ENCODE measurements around the gene PTMS.
"Not testable (repeated sequence)": the region's sequence is repeated elsewhere in the genome, so short reads cannot be mapped to it uniquely, and the experiment has no call there.

The PTMS gene, protein sequence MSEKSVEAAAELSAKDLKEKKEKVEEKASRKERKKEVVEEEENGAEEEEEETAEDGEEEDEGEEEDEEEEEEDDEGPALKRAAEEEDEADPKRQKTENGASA

GRCh38 chr12:6765634-6766581 is at the start of gene PTMS:
Gene PTMS (plus strand): TSS chr12:6766363. CDS start chr12:6766706, 343 bp downstream.
- peak; percentile 47 for DNase-seq (ENCODE audit: low spot score)

DNA sequence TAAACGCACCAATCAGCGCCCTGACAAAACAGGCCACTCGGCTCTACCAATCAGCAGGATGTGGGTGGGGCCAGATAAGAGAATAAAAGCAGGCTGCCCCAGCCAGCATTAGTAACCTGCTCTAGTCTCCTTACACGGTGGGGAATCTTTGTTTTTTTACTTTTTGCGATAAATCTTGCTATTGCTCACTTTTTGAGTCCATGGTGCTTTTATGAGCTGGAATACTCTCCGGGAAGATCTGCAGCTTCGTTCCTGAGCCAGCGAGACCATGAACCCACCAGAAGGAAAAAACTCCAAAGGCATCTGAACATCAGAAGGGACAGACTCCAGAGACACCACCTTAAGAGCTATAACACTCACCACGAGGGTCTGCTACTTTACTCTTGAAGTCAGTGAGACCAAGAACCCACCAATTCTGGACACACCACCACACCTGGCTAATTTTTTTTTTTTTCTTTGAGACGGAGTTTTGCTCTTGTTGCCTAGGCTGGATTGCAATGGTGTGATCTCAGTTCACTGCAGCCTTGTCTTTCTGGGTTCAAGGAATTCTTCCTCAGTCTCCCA is 49.2 kb upstream of the PTMS start:
- no peak for DNase-seq (ENCODE audit: low spot score)

GRCh38 chr12:6722863-6723262 is 43.3 kb upstream of the PTMS start:
- no peak for DNase-seq (ENCODE audit: low spot score)

DNA sequence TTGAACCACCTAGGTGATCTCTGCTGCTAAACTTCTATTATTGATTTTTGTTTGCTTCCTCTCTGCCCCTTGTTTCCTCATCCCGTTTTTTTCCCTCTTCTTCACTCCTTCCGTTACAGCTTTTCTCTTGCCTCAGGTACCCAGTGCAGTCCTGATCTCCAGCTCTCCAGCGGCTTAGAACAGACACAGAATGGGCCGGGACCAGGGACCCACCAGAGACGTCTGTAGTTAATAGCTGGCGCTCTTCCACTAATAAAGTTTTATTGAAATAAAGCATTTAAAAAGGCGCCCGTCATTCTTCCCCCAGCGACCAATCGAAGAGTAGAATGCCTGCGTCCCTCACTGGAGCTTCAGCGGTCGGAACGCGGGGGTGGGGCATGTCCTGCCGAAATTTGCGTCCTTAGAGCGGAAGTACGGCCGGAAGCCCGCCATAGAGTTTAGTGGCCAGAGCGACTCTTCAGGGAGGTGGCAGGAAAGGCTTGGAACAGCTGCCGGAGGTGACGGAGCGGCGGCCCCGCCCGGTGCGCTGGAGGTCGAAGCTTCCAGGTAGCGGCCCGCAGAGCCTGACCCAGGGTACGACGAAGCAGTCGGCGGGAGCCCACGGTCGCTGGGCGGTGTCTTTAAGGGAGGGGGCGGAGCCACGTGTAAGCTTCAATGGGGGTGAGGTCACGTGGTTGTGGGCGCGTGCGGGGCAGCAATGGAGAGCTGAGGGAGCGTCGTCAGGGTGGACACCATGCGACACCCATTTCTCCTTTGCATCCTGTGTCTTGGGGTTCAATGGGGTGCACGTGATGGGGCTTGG is 42.4 kb upstream of the PTMS start, which contains the start of gene COPS7A:
Gene COPS7A (plus strand): TSS at position 440 of the 802 bp plus-strand sequence. CDS start 611 bp downstream, outside the sequence.
- peak; percentile 96 for DNase-seq (ENCODE audit: low spot score)

DNA sequence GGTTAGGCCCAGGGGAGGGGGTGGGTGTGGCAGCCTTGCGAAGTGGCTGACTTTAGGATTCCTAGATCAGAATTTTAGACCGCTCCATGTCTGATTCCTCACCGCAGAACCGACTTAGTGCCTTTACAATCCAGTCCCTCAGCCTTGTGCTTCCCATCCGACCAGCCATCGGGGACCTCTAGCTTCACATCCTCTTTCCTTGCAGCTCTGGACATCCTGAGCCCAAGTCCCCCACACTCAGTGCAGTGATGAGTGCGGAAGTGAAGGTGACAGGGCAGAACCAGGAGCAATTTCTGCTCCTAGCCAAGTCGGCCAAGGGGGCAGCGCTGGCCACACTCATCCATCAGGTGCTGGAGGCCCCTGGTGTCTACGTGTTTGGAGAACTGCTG is 41.8 kb upstream of the PTMS start:
- DNase-seq (ENCODE audit: low spot score), result no peak

DNA sequence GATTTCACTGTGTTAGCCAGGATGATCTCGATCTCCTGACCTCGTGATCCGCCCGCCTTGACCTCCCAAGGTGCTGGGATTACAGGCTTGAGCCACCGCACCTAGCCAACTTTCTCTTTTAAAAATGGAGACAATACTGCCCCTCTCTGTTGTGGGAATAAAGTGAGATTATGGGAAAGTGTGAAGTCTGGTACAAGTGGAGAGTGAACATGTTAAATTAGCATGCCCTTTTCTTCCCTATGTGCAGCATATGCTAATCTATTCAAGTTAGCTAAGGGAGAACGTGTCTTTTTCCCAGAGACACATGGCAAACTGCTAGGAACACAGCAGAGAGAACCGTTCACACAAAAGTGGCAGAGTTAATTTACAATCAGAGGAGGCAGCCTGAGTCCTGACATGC is 40.8 kb upstream of the PTMS start:
- no peak for DNase-seq (ENCODE audit: low spot score)

GRCh38 chr12:6729186-6729585 is 37.0 kb upstream of the PTMS start:
- DNase-seq (ENCODE audit: low spot score), result no peak

GRCh38 chr12:6730169-6730568 is 36.0 kb upstream of the PTMS start:
- no peak for DNase-seq (ENCODE audit: low spot score)

DNA sequence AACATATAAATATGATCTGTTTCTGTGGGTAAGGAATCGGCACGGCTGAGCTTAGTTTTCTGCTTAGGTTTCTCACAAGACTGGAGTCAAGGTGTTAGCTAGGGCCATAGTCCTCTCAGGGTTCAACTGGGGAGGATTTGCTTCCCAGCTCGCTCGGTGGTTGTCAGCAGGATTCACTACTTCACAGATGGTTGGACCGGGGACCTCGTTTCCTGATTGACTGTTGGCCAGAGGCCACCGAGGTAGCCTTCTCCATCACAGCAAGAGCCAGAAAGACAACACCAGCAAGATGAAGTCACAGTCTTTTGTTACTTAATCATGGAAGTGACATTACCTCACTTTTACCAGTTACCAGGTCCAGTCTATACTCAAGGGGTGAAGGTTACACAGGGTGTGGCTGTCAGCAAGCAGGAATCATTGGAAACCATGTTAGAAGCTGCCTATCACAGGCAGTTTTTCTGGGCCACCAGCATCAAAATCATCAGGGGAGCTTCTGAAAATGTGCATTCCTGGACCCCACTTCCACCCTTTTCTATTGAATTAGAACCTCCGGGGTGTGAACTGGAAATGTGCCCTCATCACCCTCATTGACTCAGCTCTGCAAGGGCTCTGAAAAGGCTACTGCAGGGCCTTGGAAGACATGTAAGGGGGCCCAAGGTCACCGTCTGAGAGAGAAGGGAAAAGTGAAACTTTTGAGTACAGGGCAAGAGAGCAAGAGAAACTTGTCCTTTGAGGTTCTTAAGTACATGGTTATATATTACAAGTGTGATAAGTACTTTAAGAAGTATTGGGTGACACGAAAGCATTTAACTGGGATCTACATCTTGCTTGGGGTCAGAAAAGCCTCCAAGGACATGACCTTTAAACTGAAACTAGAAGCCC is 31.4 kb upstream of the PTMS start:
- no peak for DNase-seq (ENCODE audit: low spot score)

GRCh38 chr12:6735448-6736191 is 30.5 kb upstream of the PTMS start:
- no peak for DNase-seq (ENCODE audit: low spot score)

GRCh38 chr12:6736754-6737153 is 29.4 kb upstream of the PTMS start:
- no peak for DNase-seq (ENCODE audit: low spot score)

- not testable (repeated sequence) for DNase-seq (ENCODE audit: low spot score)
Measured at GRCh38 chr12:6742080-6742479, 24.1 kb upstream of the PTMS start.

DNA sequence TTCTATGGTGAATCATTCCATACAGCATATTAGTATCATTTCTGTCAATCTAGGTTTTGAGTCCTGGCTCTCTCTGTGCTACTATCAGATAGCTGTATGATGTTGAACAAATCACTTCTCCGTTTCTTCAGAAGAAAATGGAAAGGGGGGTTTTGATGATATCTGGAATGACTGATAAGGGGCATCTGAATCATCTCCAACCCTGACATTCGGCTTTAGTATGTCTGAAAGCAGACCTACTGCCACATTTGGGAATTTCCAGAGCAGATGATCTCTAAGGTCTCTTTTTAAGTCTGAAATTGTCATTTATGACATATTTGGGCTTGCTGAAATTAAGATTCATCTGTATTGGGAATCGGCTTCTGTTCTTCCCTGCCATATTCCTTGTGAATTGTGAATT is 23.3 kb upstream of the PTMS start:
- DNase-seq (ENCODE audit: low spot score), result no peak

- not testable (repeated sequence) for DNase-seq (ENCODE audit: low spot score)
Measured at GRCh38 chr12:6743300-6743699, 22.9 kb upstream of the PTMS start.

GRCh38 chr12:6745741-6746525 is 20.2 kb upstream of the PTMS start:
- peak; percentile 66 for DNase-seq (ENCODE audit: low spot score)

DNA sequence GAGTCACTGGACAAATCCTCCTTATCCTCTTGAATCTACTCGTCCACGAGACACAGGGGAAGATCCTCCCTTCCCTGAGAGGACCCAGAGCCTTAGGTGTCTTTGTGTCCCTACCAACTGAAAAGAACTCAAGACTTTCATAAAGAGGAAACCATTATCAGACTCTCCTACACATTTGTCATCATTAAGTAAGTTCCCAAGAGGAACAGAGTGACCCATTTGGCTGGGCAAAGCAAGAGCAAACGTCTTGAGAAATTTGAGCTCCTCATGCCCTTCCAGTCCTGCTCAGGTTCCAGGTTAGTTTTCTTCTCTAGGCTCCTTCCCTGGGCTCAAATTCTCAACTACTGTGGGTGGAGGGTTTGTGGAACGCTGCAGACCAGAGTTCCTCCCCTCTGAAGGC is 18.9 kb upstream of the PTMS start:
- no peak for DNase-seq (ENCODE audit: low spot score)

DNA sequence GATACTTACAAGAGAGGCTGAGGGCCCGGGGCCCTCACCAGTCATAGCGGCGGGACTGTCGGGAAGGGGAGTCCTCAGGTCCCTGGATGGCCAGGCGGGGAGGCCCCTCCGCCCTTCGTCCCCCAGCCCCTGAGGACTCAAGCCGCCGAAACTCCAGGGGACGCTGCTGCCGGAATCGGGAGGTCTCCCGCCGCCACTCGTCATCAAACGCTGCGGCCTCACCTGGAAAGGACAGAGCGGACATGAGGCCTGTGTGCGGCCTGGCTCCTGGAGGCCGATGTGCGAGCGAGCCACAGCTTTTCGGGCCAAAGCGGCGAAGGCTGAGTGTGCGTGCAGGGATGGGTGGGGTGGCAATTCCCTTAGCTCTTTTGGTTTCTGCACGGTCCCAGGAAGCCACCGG is 17.4 kb upstream of the PTMS start:
- DNase-seq (ENCODE audit: low spot score), result no peak

DNA sequence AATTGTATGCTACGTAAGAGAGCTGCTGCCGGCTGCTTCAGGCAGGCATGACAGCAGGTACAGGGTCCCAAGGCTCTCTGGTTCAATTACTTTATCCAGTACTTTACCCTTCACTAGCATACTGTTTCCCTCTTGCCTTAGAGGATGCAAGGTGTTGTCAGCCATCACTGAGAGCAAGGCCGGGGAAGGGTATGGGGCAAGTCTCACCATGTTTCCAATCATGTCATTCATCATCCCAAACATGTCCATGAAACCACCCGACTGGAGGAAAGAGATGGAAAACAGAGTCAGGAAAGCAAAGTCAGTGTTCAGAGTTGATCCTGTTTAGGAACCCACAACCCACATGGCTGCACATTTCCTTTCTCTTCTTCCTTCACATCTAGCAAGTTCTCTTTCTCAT is 15.7 kb upstream of the PTMS start:
- no peak for DNase-seq (ENCODE audit: low spot score)

DNA sequence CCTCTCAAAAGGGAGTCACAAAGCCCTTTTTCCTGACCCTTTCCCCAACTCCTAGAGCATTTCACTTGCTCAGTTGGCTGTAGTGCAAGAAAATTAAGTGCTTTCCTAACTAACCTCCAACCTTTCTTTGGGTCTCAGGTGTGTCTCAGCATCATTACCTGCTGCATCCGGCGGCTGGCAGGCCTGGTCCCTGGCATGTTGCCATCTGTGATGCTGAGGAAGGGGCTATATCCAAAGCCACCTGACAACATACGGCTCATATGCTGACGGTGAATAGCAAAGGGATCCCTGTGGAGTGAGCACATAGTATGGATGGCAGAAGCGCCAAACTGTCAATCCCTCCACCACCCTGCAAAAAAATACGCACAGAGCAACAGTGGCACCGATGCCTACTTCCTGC is 14.4 kb upstream of the PTMS start:
- DNase-seq (ENCODE audit: low spot score), result no peak

All from germinal center (tissue), 1 donor.